ENCODE measurements around the gene SDSL. TPM values are rescaled to one million over a fixed set of nuclear protein-coding genes. Genes with fewer than 3 reads are reported as not detected.

The SDSL gene
- polyA plus RNA-seq, 3 donors = 4.6 to 10.0 (median 6.5) TPM

DNA sequence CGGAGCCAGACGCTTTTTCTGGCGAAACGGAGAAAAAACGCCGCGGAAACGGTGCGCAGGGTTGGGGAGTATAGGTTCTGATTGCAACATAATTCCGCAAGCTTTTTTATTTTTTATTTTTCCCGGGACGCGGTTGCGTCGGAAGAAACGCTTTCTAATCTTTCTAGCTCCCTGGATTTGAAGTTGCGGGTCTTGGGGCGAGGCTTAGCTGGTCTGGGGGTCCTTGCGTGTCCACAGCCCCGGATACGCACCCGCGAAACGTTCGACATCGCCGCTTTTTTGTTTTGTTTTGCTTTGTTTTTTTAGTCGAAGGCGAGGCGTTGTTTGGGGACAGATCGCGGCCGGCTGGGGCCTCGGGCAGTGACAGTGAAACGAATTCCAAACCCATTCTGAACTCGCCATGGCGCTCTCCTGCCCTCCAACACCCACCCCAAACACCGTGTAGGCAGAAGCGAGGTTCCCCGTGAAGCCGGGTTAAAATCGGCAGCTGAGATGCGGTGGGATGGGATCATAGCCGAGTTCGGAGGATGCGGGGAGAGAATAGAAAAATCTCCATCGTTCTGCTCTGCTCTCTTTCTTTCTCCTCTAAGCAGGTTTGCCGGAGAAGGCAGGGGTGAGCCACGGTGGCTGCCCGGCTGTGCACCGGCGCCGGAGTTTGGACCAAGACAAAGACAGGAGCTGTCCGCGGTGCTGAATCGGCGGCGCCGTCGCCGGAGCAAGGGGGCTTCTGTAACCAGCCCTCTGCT, 57.6 kb downstream of the SDSL start:
- no peak for TF ChIP-seq CTCF (IDR thresholded peaks at IDR 0.05)
- Mint-ChIP-seq H3K9me3 (peaks cover 0 to 23% (median 19%) of the 10 kb centered on the region in 7 donors), H3K4me3 (peak overlapping the region in 1 of 2 donors; percentile 82)

DNA sequence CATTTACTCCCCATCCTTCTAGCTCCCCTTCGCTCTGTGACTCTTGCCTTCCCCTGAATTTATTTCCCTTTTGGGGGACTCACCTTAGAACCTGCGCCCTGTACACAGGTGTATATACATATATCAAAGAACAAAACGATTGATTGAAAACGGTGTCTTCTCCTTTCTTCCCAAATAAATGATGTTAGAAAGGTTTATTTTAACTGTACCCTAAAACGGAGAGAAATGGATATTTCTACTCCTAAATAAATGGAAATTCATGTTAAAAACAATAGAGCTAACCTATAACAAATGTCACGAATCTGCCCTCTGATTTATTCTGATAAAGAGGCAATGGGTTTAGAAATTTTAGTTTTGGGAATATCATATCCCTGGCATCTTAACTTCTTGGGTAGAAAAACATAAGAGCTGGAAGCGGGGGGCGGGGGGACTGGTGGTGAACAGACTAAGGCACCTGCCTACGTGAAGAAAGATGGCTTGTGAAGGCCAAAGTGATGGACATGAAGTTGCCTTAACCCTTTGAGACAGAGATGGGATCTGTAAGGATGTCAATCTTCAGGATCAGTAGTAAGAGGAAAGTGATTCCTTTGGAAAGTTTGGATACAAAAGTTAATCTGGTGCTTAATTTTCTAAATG, 58.3 kb downstream of the SDSL start:
- Histone ChIP-seq H3K9ac (ENCODE audit: insufficient read depth, low read length, poor library complexity, severe bottlenecking) (no peak overlapping the region), H3K36me3 (replicated peaks in 1 of 2; ENCODE audit: control insufficient read depth in 1 of 2, insufficient read depth in 2 of 2, low read length in 2 of 2) (no peaks in the 10 kb centered on the region), H3K27ac (ENCODE audit: low read depth in 1 of 2, low read length in 2 of 2) (no peak overlapping the region), H3K4me2 (replicated peaks; ENCODE audit: extremely low read depth, low read length, poor library complexity, severe bottlenecking) (no peak overlapping the region), H3K27me3 (ENCODE audit: control insufficient read depth in 2 of 2, insufficient read depth in 2 of 2, low read length in 2 of 2) (peaks cover 51 to 69% of the 10 kb centered on the region in 2 donors), H3K4me1 (ENCODE audit: control insufficient read depth in 1 of 2, insufficient read depth in 2 of 2, low read length in 2 of 2) (no peaks in the 10 kb centered on the region), H3K4me3 (replicated peaks in 1 of 3; ENCODE audit: low read depth in 2 of 3, low read length in 3 of 3) (no peak overlapping the region), H3K9me3 (replicated peaks in 1 of 2; ENCODE audit: control insufficient read depth in 1 of 2, insufficient read depth in 1 of 2, low read length in 2 of 2) (peaks cover 0 to 31% of the 10 kb centered on the region in 2 donors), H4K20me1 (ENCODE audit: insufficient read depth, low read length) (no peaks in the 10 kb centered on the region), H2AFZ (ENCODE audit: insufficient read depth, low read depth, low read length, poor library complexity, severe bottlenecking) (no peak overlapping the region), H3K79me2 (ENCODE audit: insufficient read depth, low read length) (no peaks in the 10 kb centered on the region)
- intact Hi-C loops (cut with micrococcal nuclease) = no loop called here
- H3K27me3 Mint-ChIP-seq (ENCODE audit: low read depth in 3 of 3) = peaks cover 67 to 80% (median 72%) of the 10 kb centered on the region in 3 donors
- H3K36me3 Mint-ChIP-seq = peaks cover 0 to 6% of the 10 kb centered on the region in 2 donors
- peaks cover 11% of the 10 kb centered on the region for H3K4me1 Mint-ChIP-seq
- peak overlapping the region in 1 of 2 donors; percentile 82 for H3K4me3 Mint-ChIP-seq
- H3K9me3 Mint-ChIP-seq = peaks cover 0 to 23% (median 19%) of the 10 kb centered on the region in 7 donors
- DNase-seq = no peak
- TF ChIP-seq CTCF (IDR thresholded peaks at IDR 0.05) = no peak
- no peak overlapping the region for H3K27ac Mint-ChIP-seq
- 29% methylated on average over 3 of the region's 9 CpGs for WGBS (ENCODE audit: insufficient coverage)

More for the DNA sequence above, 57.6 kb downstream of the SDSL start:
- Mint-ChIP-seq H3K27ac (no peak overlapping the region), H3K36me3 (peaks cover 0 to 6% of the 10 kb centered on the region in 2 donors), H3K4me1 (peaks cover 11% of the 10 kb centered on the region), H3K27me3 (ENCODE audit: low read depth in 3 of 3) (peaks cover 71 to 86% (median 79%) of the 10 kb centered on the region in 3 donors)
- 4% methylated on average over 32 of the region's 61 CpGs for WGBS (ENCODE audit: insufficient coverage)
- intact Hi-C loops (cut with micrococcal nuclease) = no loop called here
- Histone ChIP-seq H3K4me3 (replicated peaks in 1 of 3; ENCODE audit: low read depth in 2 of 3, low read length in 3 of 3) (no peak overlapping the region), H3K36me3 (replicated peaks in 1 of 2; ENCODE audit: control insufficient read depth in 1 of 2, insufficient read depth in 2 of 2, low read length in 2 of 2) (no peaks in the 10 kb centered on the region), H3K4me2 (replicated peaks; ENCODE audit: extremely low read depth, low read length, poor library complexity, severe bottlenecking) (no peak overlapping the region), H3K9me3 (replicated peaks in 1 of 2; ENCODE audit: control insufficient read depth in 1 of 2, insufficient read depth in 1 of 2, low read length in 2 of 2) (peaks cover 0 to 38% of the 10 kb centered on the region in 2 donors), H3K9ac (ENCODE audit: insufficient read depth, low read length, poor library complexity, severe bottlenecking) (no peak overlapping the region), H3K4me1 (ENCODE audit: control insufficient read depth in 1 of 2, insufficient read depth in 2 of 2, low read length in 2 of 2) (no peaks in the 10 kb centered on the region), H3K27ac (ENCODE audit: low read depth in 1 of 2, low read length in 2 of 2) (no peak overlapping the region), H3K27me3 (ENCODE audit: control insufficient read depth in 2 of 2, insufficient read depth in 2 of 2, low read length in 2 of 2) (peaks cover 58 to 73% of the 10 kb centered on the region in 2 donors), H4K20me1 (ENCODE audit: insufficient read depth, low read length) (no peaks in the 10 kb centered on the region), H3K79me2 (ENCODE audit: insufficient read depth, low read length) (no peaks in the 10 kb centered on the region), H2AFZ (ENCODE audit: insufficient read depth, low read depth, low read length, poor library complexity, severe bottlenecking) (no peak overlapping the region)
- no peak for DNase-seq

All from CD14-positive monocyte (primary cell).